ENCODE data around the gene NUP43.

NUP43 gene

DNA sequence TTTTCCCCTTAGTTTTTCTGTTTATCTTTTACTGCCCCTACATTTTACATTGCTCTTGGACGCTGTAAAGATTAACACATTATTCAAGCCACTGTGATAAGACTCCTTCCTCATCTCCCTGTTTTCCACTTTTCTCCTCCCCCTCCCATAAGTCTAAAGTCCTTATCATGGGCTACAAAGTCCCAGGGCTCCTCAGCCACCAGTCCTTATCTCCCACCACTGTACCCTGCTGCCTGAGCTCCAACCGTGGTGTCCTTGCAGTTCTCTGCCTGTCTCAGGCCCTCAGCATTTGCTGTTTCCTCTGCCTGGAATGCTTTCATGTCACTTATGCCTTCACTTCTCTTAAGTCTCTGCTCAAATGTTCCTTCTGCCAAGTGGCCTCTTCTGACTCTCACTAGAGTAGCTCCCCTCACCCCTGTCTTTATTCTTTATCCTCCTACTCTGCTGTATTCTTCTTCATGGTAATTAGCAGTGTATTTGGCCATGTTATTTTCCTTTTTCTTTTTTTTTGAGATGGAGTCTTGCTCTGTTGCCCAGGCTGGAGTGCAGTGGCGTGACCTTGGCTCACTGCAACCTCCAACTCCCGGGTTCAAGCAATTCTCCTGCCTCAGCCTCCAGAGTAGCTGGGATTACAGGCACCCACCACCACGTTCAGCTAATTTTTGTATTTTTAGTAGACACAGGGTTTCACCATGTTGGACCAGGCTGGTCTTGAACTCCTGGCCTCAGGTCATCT is 17.7 kb downstream of the NUP43 start:
- TF ChIP-seq, protein P1, sequence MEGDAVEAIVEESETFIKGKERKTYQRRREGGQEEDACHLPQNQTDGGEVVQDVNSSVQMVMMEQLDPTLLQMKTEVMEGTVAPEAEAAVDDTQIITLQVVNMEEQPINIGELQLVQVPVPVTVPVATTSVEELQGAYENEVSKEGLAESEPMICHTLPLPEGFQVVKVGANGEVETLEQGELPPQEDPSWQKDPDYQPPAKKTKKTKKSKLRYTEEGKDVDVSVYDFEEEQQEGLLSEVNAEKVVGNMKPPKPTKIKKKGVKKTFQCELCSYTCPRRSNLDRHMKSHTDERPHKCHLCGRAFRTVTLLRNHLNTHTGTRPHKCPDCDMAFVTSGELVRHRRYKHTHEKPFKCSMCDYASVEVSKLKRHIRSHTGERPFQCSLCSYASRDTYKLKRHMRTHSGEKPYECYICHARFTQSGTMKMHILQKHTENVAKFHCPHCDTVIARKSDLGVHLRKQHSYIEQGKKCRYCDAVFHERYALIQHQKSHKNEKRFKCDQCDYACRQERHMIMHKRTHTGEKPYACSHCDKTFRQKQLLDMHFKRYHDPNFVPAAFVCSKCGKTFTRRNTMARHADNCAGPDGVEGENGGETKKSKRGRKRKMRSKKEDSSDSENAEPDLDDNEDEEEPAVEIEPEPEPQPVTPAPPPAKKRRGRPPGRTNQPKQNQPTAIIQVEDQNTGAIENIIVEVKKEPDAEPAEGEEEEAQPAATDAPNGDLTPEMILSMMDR (IDR thresholded peaks at IDR 0.05): no peak

DNA sequence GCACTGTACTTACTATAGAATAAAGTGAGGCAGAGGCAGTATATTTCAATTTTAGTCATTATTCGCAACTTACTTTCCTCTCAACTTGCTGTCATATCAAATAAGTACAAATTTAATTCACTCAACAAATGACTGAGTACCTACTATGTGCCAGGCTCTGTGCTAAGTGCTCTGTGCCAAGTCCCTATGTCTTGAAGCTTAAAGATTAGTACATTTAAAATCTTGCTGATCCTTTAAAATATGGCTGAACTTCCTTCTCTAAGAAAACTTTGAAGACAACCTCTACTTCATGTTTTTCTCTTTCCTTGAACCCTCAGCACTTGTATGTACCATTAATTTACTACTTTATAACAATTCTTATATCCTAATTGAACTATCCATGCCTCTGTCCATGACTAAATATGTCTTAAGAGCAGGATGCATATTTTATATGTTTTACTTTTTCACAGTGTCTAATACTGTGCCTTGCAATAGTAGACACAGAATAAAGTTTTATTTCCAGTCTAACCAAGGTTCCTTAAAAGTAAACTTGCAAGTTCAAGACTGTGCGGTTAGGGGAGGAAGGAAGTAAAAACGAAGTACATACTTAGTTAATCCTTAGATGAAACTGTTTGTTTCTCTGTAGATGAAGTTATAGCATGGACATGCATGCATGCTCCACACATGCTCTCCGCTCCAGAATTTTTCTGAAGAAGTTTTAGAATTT is 18.4 kb downstream of the NUP43 start:
- TF ChIP-seq, protein P1 (IDR thresholded peaks at IDR 0.05): no peak

DNA sequence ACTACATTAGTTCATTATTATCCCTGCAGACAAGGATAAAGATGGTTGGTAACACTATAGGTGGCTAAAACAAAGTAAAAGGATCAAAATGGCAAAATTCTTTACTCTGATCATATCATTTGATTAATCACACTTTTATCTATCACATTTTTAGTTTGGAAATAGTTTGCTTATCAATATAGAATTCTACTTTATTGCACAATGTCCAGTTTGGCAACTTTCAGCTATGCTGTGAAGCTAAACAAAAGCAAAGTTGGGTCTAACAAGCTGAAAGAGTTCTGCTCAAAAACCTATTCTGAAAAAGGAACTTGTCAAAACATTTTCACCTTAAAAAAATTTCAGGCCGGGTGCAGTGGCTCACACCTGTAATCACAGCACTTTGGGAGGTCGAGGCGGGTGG is 20.5 kb downstream of the NUP43 start:
- TF ChIP-seq, protein P1 (IDR thresholded peaks at IDR 0.05): no peak

DNA sequence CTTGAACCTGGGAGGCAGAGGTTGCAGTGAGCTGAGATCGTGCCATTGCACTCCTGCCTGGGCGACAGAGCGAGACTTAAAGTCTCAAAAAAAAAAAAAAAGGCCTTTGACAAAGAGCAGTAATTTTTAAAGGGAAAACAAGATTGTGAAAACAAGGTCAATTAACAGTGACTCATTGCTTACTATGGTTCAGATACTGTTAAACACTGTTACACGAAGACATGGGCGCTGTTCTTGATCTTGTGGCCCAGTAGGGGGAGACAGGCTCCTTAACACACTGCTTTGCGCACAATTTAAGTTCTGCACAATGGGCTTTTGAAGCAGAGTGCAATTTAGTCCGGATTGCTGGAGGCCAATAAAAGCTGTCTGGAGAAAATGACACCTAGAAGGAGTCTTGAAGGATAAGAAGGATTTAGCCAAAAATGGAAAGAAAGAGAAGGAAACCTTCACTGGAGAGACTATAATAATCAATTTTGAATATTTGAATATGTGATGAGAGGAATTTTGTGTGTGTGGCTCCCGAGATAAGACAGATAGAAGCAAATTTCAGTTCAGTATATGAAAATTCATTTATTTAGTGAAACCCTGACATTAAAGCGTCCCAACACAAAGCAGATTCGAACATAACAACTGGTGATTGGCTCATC is 22.4 kb downstream of the NUP43 start:
- TF ChIP-seq, protein P1 (IDR thresholded peaks at IDR 0.05): peak; percentile 83

DNA sequence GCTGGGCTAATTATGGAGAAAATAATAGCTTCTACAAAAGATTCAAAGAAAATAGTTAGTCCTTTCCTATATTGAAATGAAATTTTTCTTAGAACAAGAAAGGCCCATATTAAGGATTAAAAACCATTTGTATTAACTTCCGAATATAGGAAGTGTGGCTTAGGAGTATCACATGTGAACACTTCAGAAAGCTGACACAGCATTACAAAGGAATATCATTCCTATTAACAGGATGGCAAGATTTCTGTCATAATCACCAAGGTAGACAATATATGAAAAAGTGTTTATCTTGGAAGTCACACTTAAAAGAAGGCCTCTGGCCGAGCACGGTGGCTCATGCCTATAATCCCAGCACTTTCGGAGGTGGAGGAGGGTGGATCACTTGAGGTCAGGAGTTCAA is 23.1 kb downstream of the NUP43 start:
- TF ChIP-seq, protein P1 (IDR thresholded peaks at IDR 0.05): no peak

DNA sequence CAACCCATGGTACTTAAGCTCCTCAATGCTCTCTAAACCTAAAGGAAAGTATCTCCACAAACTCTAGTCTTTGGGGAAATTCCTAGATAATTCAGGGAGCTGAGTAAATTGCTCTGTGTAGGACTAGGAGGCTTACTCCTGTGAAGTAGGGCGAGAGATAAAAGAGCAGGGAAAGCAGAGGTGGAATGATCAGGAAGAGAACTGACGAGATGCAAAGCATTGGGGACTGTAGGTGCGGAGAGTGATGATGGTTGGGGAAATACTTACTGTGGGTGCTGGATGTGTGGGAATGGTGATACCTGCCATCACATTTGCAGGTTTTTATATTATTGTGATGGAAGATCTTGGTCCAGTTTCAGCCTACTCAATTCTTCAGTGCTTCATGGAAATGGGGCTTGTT is 26.8 kb downstream of the NUP43 start:
- TF ChIP-seq, protein P1 (IDR thresholded peaks at IDR 0.05): no peak

DNA sequence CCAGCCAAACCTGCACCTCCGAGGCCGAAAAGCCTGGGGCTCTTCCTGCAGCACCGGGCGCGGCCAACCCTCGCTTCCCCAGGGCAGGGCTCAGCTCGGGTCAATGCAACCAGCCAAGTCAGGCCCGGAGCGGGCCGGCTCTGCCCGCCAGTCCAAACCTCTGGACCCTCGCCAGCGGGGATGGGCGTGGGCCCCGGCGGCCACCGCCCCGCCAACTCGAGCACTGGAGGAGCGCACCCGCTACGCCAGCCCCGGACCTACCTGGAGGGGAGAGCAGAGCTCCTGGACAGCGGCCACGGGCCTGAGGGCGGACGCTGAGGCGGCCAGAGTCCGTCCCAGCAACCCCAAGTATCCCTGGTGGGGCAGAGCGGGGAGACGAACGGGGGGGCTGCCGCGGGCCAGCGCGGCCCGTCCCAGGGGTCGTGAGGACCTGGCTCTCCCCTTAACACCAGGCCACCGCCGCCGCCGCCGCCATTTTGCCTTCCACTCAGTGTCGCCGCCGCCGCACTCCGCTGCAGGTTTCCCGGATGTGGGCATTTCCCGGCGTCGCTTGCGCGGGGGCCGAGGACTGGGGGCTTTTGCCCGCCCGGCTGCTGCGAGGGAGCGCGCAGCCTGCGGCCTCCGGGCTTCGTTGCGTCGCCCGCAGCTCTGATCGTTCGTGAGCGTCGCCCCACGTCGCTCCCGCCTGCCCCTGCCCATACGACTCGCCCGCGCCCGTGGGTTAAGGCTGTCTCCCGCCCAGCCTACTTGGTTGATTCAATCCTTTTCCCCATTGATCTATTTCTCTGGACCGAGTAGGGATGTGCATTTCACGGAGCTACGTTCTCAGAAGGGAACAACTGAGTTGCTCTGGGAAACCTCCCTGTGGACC is 28.5 kb downstream of the NUP43 start, which contains the start of gene LATS1:
TSS of gene LATS1 (minus strand) at position 514 of the 871 bp plus-strand sequence. CDS start 15,975 bp downstream, outside the sequence.
- TF ChIP-seq, protein P1 (IDR thresholded peaks at IDR 0.05): no peak
